Peyer's patch (tissue), 4 donors: ENCODE results near the gene ZFYVE9. TPM values are rescaled to one million over a fixed set of nuclear protein-coding genes. Genes with fewer than 3 reads are reported as not detected.

Source experiments
- DNase-seq, 3 donors: peaks; one replicate each; pipeline ENCODE4 v3.0.0-alpha.2; 2017 to 2019
- H3K27ac ChIP-seq, 4 donors: fragments of 200-600 bp; sonication (generic); one replicate each; pipeline ENCODE4 v1.5.1; 2016 to 2019
- H3K27me3 ChIP-seq, 2 donors: fragments of 200-600 bp; sonication (generic); one replicate each; pipeline ENCODE4 v1.5.1; 2019
- H3K36me3 ChIP-seq, 3 donors: fragments of 200-600 bp; sonication (generic); one replicate each; pipeline ENCODE4 v1.5.1; 2016 to 2019
- H3K4me1 ChIP-seq, 4 donors: fragments of 200-600 bp; sonication (generic); one replicate each; pipeline ENCODE4 v1.5.1; 2016 to 2019
- H3K4me3 ChIP-seq, 4 donors: fragments of 200-600 bp; sonication (generic); 1 replicate in 3 of 4; 2 replicates in 1 of 4; pipeline ENCODE4 v1.5.1; 2016 to 2019; ENCODE audit warnings: mild to moderate bottlenecking in 1 of 4
- H3K9me3 ChIP-seq, 4 donors: fragments of 200-600 bp; sonication (generic); one replicate each; pipeline ENCODE4 v1.5.1; 2016 to 2019; ENCODE audit warnings: mild to moderate bottlenecking in 1 of 4
- CTCF ChIP-seq, 6 experiments: fragments of 450-650 bp in 4 of 6; fragments of 200-600 bp in 2 of 6; sonication (generic) in 1 of 6; IDR thresholded peaks; one replicate each; pipeline ENCODE4 v1.5.1; 2017 to 2019; ENCODE audit warnings: antibody characterized with exemption in 6 of 6, mild to moderate bottlenecking in 3 of 6, moderate library complexity in 1 of 6
- POLR2A ChIP-seq, 2 donors: fragments of 450-650 bp; IDR thresholded peaks; one replicate each; pipeline ENCODE4 v1.5.1; 2017; ENCODE audit warnings: antibody characterized with exemption in 2 of 2, mild to moderate bottlenecking in 2 of 2, moderate library complexity in 2 of 2
- total RNA-seq, 4 donors: library from RNA; depleted of rRNA; stranded (reverse); fragments of >200 nt; gene quantifications; one replicate each; pipeline ENCODE4 v1.1.0, GENCODE V29; 2016

The ZFYVE9 gene
- total RNA-seq, 4 donors from 2014 or later = 21.6 to 36.3 (median 25.4) TPM

GRCh38 chr1:52355436-52355835 is 213.5 kb downstream of the ZFYVE9 start:
- TF ChIP-seq POLR2A (IDR thresholded peaks at IDR 0.05) (no peak), CTCF (IDR thresholded peaks at IDR 0.05) (no peak)
- Histone ChIP-seq H3K4me3 (no peak overlapping the region), H3K27me3 (no peaks in the 10 kb centered on the region), H3K36me3 (peaks cover 0 to 88% (median 5%) of the 10 kb centered on the region in 3 donors), H3K4me1 (no peaks in the 10 kb centered on the region), H3K27ac (no peak overlapping the region), H3K9me3 (no peaks in the 10 kb centered on the region)
- DNase-seq = no peak

GRCh38 chr1:52355847-52356505 is 214.1 kb downstream of the ZFYVE9 start:
- DNase-seq = no peak
- no peak overlapping the region for H3K4me3 ChIP-seq
- no peak for TF ChIP-seq POLR2A (IDR thresholded peaks at IDR 0.05)
- TF ChIP-seq CTCF (IDR thresholded peaks at IDR 0.05) = no peak
- no peaks in the 10 kb centered on the region for H3K27me3 ChIP-seq
- H3K36me3 ChIP-seq = peaks cover 0 to 89% (median 5%) of the 10 kb centered on the region in 3 donors
- H3K9me3 ChIP-seq = no peaks in the 10 kb centered on the region
- no peaks in the 10 kb centered on the region for H3K4me1 ChIP-seq
- H3K27ac ChIP-seq = no peak overlapping the region

- no peak overlapping the region for H3K27ac ChIP-seq
- H3K36me3 ChIP-seq = peaks cover 0 to 96% (median 5%) of the 10 kb centered on the region in 3 donors
- no peak overlapping the region for H3K4me3 ChIP-seq
- no peak for DNase-seq
- TF ChIP-seq POLR2A (IDR thresholded peaks at IDR 0.05) (no peak), CTCF (IDR thresholded peaks at IDR 0.05) (no peak)
- H3K27me3 ChIP-seq = no peaks in the 10 kb centered on the region
- no peaks in the 10 kb centered on the region for H3K4me1 ChIP-seq
- no peaks in the 10 kb centered on the region for H3K9me3 ChIP-seq
Observed at GRCh38 chr1:52356818-52357355, 215.0 kb downstream of the ZFYVE9 start.

GRCh38 chr1:52357397-52357796 is 215.5 kb downstream of the ZFYVE9 start:
- no peak for DNase-seq
- Histone ChIP-seq H3K27ac (no peak overlapping the region), H3K36me3 (peaks cover 0 to 100% (median 5%) of the 10 kb centered on the region in 3 donors), H3K4me3 (no peak overlapping the region), H3K9me3 (no peaks in the 10 kb centered on the region), H3K4me1 (no peaks in the 10 kb centered on the region), H3K27me3 (no peaks in the 10 kb centered on the region)
- TF ChIP-seq CTCF (IDR thresholded peaks at IDR 0.05) (no peak), POLR2A (IDR thresholded peaks at IDR 0.05) (no peak)

GRCh38 chr1:52358851-52359497 is 217.1 kb downstream of the ZFYVE9 start:
- Histone ChIP-seq H3K27ac (no peak overlapping the region), H3K36me3 (peaks cover 0 to 90% (median 5%) of the 10 kb centered on the region in 3 donors), H3K27me3 (no peaks in the 10 kb centered on the region), H3K4me1 (peaks cover 0 to under 1% (median 0%) of the 10 kb centered on the region in 4 donors), H3K9me3 (no peaks in the 10 kb centered on the region), H3K4me3 (no peak overlapping the region)
- no peak for DNase-seq
- no peak for TF ChIP-seq CTCF (IDR thresholded peaks at IDR 0.05)
- no peak for TF ChIP-seq POLR2A (IDR thresholded peaks at IDR 0.05)
